Measurements from ENCODE around the gene NINJ1. TPM values are rescaled to one million over a fixed set of nuclear protein-coding genes. Genes with fewer than 3 reads are reported as not detected.

Gene NINJ1
- total and polyA plus RNA-seq, 2 donors (not counting 3 experiments of a cell fraction or from before 2014, with no cell fraction given) = 31.5 to 57.7 TPM

- dilution Hi-C loops (cut with MboI; ENCODE audit: extremely low pct_ligation_motif_present, low sequenced_read_pairs) = no loop called here
- DNase-seq (ENCODE audit: low read depth, low spot score) (no peak), FAIRE-seq (no peak)
- ChIA-PET POLR2A (no interaction called here), CTCF (interaction anchor here (1.6 to 5.7 kb wide), 8 partner anchors 10 to 459 kb away, joined by 6 to 70 read pairs (median 8); no protein-coding TSS in a partner anchor)
- Histone ChIP-seq H2AFZ (ENCODE audit: low read depth, low read length) (no peak overlapping the region), H3K27me3 (ENCODE audit: control insufficient read depth in 2 of 2, insufficient read depth in 2 of 2, low read length in 2 of 2) (no peaks in the 10 kb centered on the region), H3K27ac (ENCODE audit: insufficient read depth, low read depth, low read length) (no peak overlapping the region), H3K9me3 (replicated peaks; ENCODE audit: control insufficient read depth, insufficient read depth, low read length) (no peaks in the 10 kb centered on the region), H3K4me2 (ENCODE audit: insufficient read depth, low read length) (no peak overlapping the region), H3K4me3 (replicated peaks in 1 of 3; ENCODE audit: insufficient read depth in 1 of 3, low read depth in 1 of 3, low read length in 3 of 3) (no peak overlapping the region), H3K4me1 (ENCODE audit: control insufficient read depth, extremely low read depth, insufficient read depth, low read length) (no peaks in the 10 kb centered on the region), H4K20me1 (replicated peaks; ENCODE audit: control insufficient read depth, extremely low read depth, insufficient read depth, low read length) (peaks cover 7% of the 10 kb centered on the region), H3K79me2 (ENCODE audit: control insufficient read depth, insufficient read depth, low read length) (peaks cover 55% of the 10 kb centered on the region), H3K9ac (replicated peaks; ENCODE audit: extremely low read depth, insufficient read depth, low read length) (no peak overlapping the region), H3K36me3 (ENCODE audit: control insufficient read depth in 2 of 2, extremely low read depth in 1 of 2, insufficient read depth in 2 of 2, low read length in 2 of 2) (peaks cover 8 to 27% of the 10 kb centered on the region in 2 experiments), H3K9me1 (replicated peaks; ENCODE audit: control insufficient read depth, extremely low read depth, insufficient read depth, low read length) (no peaks in the 10 kb centered on the region)
- no peak for TF ChIP-seq MYC (IDR thresholded peaks at IDR 0.05; ENCODE audit: low read depth, low read length)
- no peak for TF ChIP-seq EZH2 (IDR thresholded peaks at IDR 0.05; ENCODE audit: borderline replicate concordance, low read depth, low read length, severe bottlenecking)
- no TSS peak for BruUV-seq (replicated peaks)
- intact Hi-C loops (cut with micrococcal nuclease) = no loop called here
Measured at GRCh38 chr9:93107825-93108161, 26.3 kb downstream of the NINJ1 start.

GRCh38 chr9:93107151-93107824 is 26.8 kb downstream of the NINJ1 start:
- intact Hi-C loops (cut with micrococcal nuclease) (no loop called here), dilution Hi-C loops (cut with MboI; ENCODE audit: extremely low pct_ligation_motif_present, low sequenced_read_pairs) (no loop called here)
- no peaks in the 10 kb centered on the region for H3K4me1 ChIP-seq (ENCODE audit: control insufficient read depth, extremely low read depth, insufficient read depth, low read length)
- BruUV-seq (replicated peaks) = no TSS peak
- H3K27ac ChIP-seq (ENCODE audit: insufficient read depth, low read depth, low read length) = no peak overlapping the region
- H4K20me1 ChIP-seq (replicated peaks; ENCODE audit: control insufficient read depth, extremely low read depth, insufficient read depth, low read length) = peaks cover 9% of the 10 kb centered on the region
- CTCF ChIA-PET = interaction anchor here (1.6 to 5.7 kb wide), 8 partner anchors 11 to 198 kb away, joined by 5 to 70 read pairs (median 8); no protein-coding TSS in a partner anchor
- TF ChIP-seq POLR2AphosphoS5 (IDR thresholded peaks at IDR 0.05; ENCODE audit: insufficient read depth, low read depth, low read length) (no peak), EZH2 (IDR thresholded peaks at IDR 0.05; ENCODE audit: borderline replicate concordance, low read depth, low read length, severe bottlenecking) (no peak), GATA2 (IDR thresholded peaks at IDR 0.05; ENCODE audit: insufficient read depth, insufficient read length, low read depth, low read length) (no peak), JUN (IDR thresholded peaks at IDR 0.05; ENCODE audit: borderline replicate concordance, insufficient read depth, insufficient read length, low read depth) (no peak), CTCF (IDR thresholded peaks at IDR 0.05; ENCODE audit: extremely low read depth in 1 of 2, insufficient read depth in 1 of 2, low read depth in 1 of 2, low read length in 2 of 2) (no peak), POLR2A (IDR thresholded peaks at IDR 0.05; ENCODE audit: low read depth, low read length) (no peak)
- peaks cover 8 to 22% of the 10 kb centered on the region in 2 experiments for H3K36me3 ChIP-seq (ENCODE audit: control insufficient read depth in 2 of 2, extremely low read depth in 1 of 2, insufficient read depth in 2 of 2, low read length in 2 of 2)
- no peak overlapping the region for H3K4me2 ChIP-seq (ENCODE audit: insufficient read depth, low read length)
- DNase-seq (ENCODE audit: low read depth, low spot score) (no peak), FAIRE-seq (no peak)
- H3K9me1 ChIP-seq (replicated peaks; ENCODE audit: control insufficient read depth, extremely low read depth, insufficient read depth, low read length) = no peaks in the 10 kb centered on the region
- H3K9me3 ChIP-seq (replicated peaks; ENCODE audit: control insufficient read depth, insufficient read depth, low read length) = no peaks in the 10 kb centered on the region
- H3K9ac ChIP-seq (replicated peaks; ENCODE audit: extremely low read depth, insufficient read depth, low read length) = no peak overlapping the region
- peaks cover 60% of the 10 kb centered on the region for H3K79me2 ChIP-seq (ENCODE audit: control insufficient read depth, insufficient read depth, low read length)
- POLR2A ChIA-PET = no interaction called here
- no peak overlapping the region for H3K4me3 ChIP-seq (replicated peaks in 1 of 3; ENCODE audit: insufficient read depth in 1 of 3, low read depth in 1 of 3, low read length in 3 of 3)
- H2AFZ ChIP-seq (ENCODE audit: low read depth, low read length) = no peak overlapping the region
- H3K27me3 ChIP-seq (ENCODE audit: control insufficient read depth in 2 of 2, insufficient read depth in 2 of 2, low read length in 2 of 2) = no peaks in the 10 kb centered on the region
